ENCODE results near the gene ELL2.

ELL2 gene

GRCh38 chr5:95863383-95863757 lies 98.3 kb downstream of the ELL2 start:
- Histone ChIP-seq H3K4me3 (replicated peaks; ENCODE audit: low read depth, low read length) (no peak overlapping the region), H3K27me3 (replicated peaks; ENCODE audit: control insufficient read depth, insufficient read depth, low read length) (no peaks in the 10 kb centered on the region), H3K36me3 (ENCODE audit: control insufficient read depth, insufficient read depth, low read length) (no peaks in the 10 kb centered on the region)
- no peak for DNase-seq (ENCODE audit: extremely low read depth, insufficient read length)
- no peak for TF ChIP-seq CTCF (IDR thresholded peaks at IDR 0.05; ENCODE audit: insufficient read depth, low read length, poor library complexity, severe bottlenecking)

GRCh38 chr5:95862671-95863382 lies 98.8 kb downstream of the ELL2 start:
- Histone ChIP-seq H3K36me3 (ENCODE audit: control insufficient read depth, insufficient read depth, low read length) (no peaks in the 10 kb centered on the region), H3K27me3 (replicated peaks; ENCODE audit: control insufficient read depth, insufficient read depth, low read length) (no peaks in the 10 kb centered on the region), H3K4me3 (replicated peaks; ENCODE audit: low read depth, low read length) (no peak overlapping the region)
- TF ChIP-seq CTCF (IDR thresholded peaks at IDR 0.05; ENCODE audit: insufficient read depth, low read length, poor library complexity, severe bottlenecking): no peak
- no peak for DNase-seq (ENCODE audit: extremely low read depth, insufficient read length)

DNA sequence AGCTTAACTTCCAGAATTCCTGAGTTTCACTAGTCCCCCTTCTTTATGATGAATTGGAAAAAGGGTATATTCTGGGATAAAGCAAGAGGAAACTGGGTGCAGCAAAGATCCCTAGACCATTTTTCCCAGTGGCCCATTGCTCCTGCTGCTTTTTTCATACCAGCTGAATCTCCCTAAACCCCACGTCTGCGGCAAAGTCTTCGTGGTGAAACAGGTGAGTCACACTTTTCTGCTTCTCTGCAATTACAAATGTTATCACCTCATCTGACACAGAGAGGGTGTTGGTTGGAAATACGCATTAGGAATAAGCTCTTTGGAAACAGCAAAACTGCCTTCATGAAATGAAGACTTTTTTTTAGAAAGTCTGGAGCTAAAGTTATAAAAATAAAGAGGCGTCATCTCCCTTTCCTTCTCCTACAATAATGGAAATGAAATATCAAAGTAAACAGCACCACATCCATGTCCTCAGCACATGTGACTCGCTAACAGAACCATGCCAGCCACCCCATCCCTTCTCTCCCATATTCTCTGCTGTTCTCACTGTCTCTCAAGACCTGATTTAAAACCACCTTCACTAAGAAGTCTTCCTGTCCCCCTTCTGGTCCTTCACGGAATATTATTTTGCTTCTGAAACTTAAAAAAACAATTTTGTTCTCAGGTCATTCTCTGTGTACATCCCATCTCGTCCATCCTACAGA lies 99.6 kb downstream of the ELL2 start:
- no peak for DNase-seq (ENCODE audit: extremely low read depth, insufficient read length)
- Histone ChIP-seq H3K36me3 (ENCODE audit: control insufficient read depth, insufficient read depth, low read length) (no peaks in the 10 kb centered on the region), H3K27me3 (replicated peaks; ENCODE audit: control insufficient read depth, insufficient read depth, low read length) (no peaks in the 10 kb centered on the region), H3K4me3 (replicated peaks; ENCODE audit: low read depth, low read length) (no peak overlapping the region)
- TF ChIP-seq CTCF (IDR thresholded peaks at IDR 0.05; ENCODE audit: insufficient read depth, low read length, poor library complexity, severe bottlenecking): no peak

DNA sequence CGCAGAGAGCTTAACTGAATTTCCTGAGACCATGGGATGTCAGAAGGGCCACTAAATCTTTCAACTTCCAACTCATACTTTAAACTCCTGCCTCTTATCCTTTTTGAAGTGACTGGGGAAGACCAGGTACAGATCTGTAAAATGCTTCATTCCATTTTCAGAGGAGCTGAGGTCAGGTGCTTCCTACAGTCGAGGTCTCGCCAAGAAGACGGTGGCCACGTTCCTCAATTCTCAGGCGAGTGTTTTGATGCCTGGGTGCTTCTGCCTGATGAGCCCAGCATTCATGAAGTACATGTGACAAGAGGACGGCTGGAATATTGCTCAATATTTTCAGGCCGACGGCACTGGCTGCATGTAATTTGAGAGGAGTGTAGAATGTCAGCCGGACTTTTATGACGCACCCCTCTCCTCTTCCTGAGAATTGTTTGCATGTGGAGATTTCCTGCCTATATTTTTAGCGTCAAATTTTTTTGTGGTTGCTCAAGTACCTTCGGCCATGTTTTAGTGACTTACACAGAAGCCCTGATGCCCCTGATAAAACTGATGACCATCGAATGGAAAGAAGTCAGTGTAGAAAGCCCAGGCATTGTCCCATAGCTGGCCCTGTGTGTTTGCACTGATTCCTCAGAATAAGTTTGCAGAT lies 100.3 kb downstream of the ELL2 start:
- no peak for DNase-seq (ENCODE audit: extremely low read depth, insufficient read length)
- H3K4me3 ChIP-seq (replicated peaks; ENCODE audit: low read depth, low read length): no peak overlapping the region
- TF ChIP-seq CTCF (IDR thresholded peaks at IDR 0.05; ENCODE audit: insufficient read depth, low read length, poor library complexity, severe bottlenecking): no peak
- no peaks in the 10 kb centered on the region for H3K36me3 ChIP-seq (ENCODE audit: control insufficient read depth, insufficient read depth, low read length)
- no peaks in the 10 kb centered on the region for H3K27me3 ChIP-seq (replicated peaks; ENCODE audit: control insufficient read depth, insufficient read depth, low read length)

DNA sequence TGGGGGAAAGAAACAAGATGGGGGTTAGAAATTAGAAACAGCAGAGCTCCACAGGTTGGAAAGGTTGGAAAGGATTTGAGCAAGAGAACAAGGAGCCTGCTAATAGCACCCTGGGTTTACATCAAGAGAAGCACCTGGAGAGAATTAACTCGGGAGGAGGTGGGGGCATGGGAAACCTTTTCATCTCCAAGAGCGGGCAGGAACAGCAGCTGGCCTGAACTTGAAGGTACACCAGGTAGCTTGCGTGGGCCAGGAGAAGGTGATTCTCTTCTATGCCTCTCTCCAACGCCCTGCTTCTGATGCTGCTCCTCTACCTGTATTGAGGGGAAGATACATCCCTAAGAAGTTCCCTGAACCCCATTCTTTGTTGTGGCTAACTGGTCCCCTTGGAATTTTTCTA lies 102.0 kb downstream of the ELL2 start:
- no peak for TF ChIP-seq CTCF (IDR thresholded peaks at IDR 0.05; ENCODE audit: insufficient read depth, low read length, poor library complexity, severe bottlenecking)
- DNase-seq (ENCODE audit: extremely low read depth, insufficient read length): no peak

More for the DNA sequence above, 102.0 kb downstream of the ELL2 start:
- Histone ChIP-seq H3K27me3 (replicated peaks; ENCODE audit: control insufficient read depth, insufficient read depth, low read length) (no peaks in the 10 kb centered on the region), H3K36me3 (ENCODE audit: control insufficient read depth, insufficient read depth, low read length) (no peaks in the 10 kb centered on the region), H3K4me3 (replicated peaks; ENCODE audit: low read depth, low read length) (no peak overlapping the region)

Measured in GM06990 (cell line).